Esophagus mucosa (tissue), 1 donor: ENCODE data around the gene SHROOM2. TPM values are rescaled to one million over a fixed set of nuclear protein-coding genes. Genes with fewer than 3 reads are reported as not detected.
"Not testable (repeated sequence)": the region's sequence is repeated elsewhere in the genome, so short reads cannot be mapped to it uniquely, and the experiment has no call there.

Experiments used
- ATAC-seq: fragments of 200-7000 bp; cut with Tn5 transposase; one replicate; pipeline ENCODE4 v1.9.1; 2020
- total RNA-seq: library from RNA; stranded (reverse); gene quantifications from one replicate; pipeline ENCODE4 v1.2.4, GENCODE V29; 2023
- donor health status: DM: yes; HTN: yes; CAD: no.

The SHROOM2 gene
- total RNA-seq, 1 donor from 2014 or later: 7.7 TPM

GRCh38 chrX:9832811-9833210 lies 46.6 kb downstream of the SHROOM2 start:
- ATAC-seq: no peak

GRCh38 chrX:9835585-9836210 lies 49.5 kb downstream of the SHROOM2 start:
- ATAC-seq: no peak

GRCh38 chrX:9842541-9842940 lies 56.3 kb downstream of the SHROOM2 start:
- no peak for ATAC-seq

- ATAC-seq: no peak
Observed at GRCh38 chrX:9844936-9845577, 58.8 kb downstream of the SHROOM2 start.

GRCh38 chrX:9845578-9845952 lies 59.3 kb downstream of the SHROOM2 start:
- no peak for ATAC-seq

DNA sequence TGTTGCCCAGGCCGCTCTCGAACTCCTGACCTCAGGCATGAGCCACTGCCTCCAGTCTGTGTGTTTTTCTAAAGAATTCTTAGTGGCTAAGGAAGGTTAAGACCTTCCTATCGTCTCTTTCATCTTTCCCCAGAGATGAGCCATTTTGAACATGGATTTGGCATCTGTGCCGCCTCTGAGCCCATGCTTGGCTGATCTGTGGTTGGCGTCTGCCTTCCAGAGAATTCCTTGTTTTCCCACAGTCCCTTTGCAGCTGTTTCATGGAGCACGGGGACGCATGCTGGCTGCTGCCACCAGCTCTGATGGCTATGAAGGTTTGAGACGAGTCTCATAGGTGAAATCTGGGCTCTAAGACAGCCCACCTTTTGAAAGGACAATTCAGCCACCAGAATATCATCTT lies 60.4 kb downstream of the SHROOM2 start:
- ATAC-seq: no peak

GRCh38 chrX:9847071-9847470 lies 60.8 kb downstream of the SHROOM2 start:
- no peak for ATAC-seq

DNA sequence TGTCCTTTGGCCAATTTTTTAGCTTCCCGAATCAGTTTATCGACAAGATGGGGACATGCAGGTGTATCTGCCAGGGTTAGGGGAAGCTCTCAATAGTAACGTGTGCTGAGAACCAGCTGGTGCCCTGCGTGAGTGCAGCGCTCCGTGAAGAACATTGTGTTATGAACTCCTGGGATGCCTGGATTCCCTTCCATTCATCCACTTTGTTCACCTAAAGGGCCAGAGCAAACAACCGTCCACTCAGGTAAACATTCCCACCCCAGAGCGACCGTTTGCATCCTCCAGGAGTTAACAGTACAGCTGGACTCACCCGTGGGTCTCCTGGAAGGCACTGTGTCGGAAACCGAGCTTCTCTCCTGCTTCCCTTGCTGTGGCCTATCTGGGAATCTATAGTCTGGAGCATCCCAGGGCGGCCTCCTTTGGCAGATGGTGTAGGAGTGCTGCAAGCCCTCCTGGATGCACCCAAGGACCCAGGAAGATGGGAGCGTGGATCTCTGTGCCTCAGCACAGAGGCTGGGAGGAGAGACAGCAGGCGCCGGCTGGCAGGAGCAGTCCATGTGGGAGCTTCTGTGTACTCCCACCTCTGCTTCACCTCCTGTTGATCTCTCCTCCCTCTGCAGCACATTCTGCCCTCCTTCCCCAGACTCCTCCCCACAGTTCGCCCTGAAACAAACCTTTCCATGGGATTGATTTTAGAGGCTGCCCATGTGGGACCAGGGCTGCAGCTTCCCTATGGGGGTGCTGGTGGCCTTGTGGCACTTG lies 62.7 kb downstream of the SHROOM2 start:
- ATAC-seq: no peak

- no peak for ATAC-seq
Observed at GRCh38 chrX:9851890-9852289, 65.7 kb downstream of the SHROOM2 start.

DNA sequence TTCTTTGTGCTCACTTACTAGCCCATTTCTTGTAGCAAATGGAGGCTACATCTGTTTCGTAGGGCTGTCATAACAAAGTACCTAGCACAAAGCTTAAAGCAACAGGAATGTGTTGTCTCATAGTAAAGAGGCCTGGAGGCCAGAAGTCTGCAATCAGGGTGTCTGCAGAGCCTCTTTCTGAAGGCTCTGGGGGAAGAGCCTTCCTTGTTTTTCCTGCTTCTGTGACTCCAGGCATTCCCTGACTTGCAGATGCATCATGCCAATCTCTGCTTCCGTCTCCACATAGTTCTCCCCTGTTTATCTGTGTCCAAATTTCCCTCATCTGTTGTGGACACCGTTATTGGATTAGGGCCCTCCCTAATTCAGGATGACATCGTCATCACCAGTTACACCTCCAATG lies 67.1 kb downstream of the SHROOM2 start:
- ATAC-seq: no peak

DNA sequence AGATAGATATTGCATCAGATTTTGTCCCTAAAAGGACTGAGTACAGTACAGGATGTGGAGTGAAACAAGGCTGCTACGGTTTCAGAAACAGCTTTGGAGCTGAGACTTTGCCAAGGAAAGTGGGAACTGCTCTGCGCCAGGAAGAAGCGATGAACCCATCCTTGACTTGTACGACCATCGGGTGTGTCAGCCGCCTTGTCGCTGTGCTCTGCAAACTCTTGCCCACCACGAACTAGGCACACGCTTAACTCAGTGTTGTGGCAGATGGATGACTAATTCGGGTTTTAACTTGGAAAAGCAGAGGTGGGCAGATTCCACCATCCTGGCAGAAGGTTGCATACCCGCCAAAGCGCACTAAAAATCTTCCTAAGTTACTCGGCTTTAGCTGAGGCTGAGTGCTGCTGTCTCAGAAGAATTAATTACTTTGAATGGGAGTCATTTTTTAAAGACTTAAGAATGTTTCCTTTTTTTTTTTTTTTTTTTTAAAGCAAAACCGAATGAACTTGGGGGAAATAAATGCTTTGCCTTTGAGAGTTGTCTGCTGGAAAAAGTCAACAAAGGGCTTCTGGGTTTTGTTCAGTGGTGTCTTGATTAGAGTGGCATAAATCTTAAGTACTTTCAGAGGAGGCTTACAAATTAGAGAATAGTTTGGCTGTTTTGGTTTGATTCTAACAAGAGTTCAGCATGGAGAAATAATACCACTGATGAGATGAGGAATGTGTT lies 69.5 kb downstream of the SHROOM2 start:
- no peak for ATAC-seq

DNA sequence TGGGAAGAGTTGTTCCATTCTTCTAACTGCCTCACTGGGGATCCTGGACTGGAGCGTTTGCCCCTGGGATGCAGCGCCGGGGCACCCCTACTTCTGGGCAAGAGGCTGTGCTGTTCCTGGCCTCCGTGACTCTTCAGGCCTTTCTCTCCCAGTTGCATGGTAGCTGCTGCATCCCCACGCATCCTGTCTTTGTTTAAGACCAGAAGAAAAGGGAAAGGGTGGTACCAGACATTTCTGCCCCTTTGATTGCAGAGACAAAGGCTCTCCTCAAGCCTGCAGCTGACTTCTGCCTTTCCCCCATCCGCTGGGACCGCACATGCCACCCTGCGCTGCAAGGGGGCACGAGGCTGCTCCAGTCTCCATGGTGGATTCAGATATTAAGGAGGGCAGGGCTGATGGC lies 70.4 kb downstream of the SHROOM2 start:
- no peak for ATAC-seq

- no peak for ATAC-seq
Observed at GRCh38 chrX:9857575-9858474, 71.6 kb downstream of the SHROOM2 start.

GRCh38 chrX:9858684-9859083 lies 72.5 kb downstream of the SHROOM2 start:
- ATAC-seq: not testable (repeated sequence)

DNA sequence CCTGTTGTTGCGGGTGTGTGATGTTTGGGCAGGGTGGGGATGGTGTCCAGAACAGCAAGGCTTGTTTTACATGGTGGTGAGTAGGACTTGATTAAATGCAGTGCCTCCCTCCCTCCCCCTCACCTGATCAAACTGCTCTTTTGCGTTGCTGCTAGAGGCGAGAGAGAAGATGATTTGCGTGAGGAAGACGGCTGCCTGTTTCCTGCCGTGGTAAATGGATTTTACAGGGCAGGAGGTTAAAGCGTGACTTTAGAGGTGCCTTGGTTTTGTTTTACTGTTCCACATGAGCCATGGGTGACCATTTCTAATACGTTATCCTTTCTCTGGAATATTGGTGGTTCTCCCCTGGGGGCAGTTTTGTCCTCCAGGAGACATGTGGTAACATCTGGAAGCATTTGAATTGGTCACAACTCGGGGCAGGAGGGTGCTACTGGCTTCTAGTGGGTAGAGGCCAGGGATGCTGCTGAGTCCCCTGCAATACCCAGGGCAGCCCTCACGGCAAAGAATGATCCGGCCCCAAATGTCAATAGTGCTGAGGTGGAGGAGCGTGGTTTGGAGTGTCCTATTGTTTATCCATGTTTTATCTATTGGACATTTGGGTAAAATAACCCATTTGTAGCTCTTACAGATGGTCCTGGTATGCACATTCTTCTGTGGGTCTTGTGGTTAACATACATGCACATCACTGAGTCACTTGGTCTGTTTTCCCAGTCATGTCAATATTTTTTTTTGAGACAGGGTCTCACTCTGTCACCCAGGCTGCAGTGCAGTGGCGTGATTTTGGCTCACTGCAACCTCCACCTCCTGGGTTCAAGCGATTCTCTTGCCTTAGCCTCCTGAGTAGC lies 73.7 kb downstream of the SHROOM2 start:
- ATAC-seq: no peak

GRCh38 chrX:9860826-9861225 lies 74.6 kb downstream of the SHROOM2 start:
- ATAC-seq: peak; percentile 44

GRCh38 chrX:9861711-9862110 lies 75.5 kb downstream of the SHROOM2 start:
- no peak for ATAC-seq

DNA sequence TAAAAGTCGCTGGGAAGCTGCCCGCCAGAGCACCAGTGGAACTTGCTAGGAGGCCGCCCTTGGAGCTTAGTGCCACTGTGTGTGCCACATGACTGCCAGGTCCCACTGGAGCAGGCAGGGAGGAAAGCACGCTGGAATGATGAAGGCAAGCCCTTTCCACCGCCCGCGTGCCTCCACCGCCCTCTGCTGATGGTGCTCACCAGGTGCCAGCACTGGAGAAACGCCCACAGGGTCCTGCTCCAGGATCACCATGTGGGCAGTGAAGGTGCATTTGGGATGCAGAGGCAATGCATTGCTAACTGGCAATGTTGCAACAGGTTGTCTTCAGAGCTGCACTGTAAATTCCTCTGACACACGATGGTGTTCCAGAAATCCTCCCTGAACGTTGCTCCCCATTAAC lies 76.3 kb downstream of the SHROOM2 start:
- no peak for ATAC-seq

- ATAC-seq: no peak
Observed at GRCh38 chrX:9862953-9863352, 76.7 kb downstream of the SHROOM2 start.

DNA sequence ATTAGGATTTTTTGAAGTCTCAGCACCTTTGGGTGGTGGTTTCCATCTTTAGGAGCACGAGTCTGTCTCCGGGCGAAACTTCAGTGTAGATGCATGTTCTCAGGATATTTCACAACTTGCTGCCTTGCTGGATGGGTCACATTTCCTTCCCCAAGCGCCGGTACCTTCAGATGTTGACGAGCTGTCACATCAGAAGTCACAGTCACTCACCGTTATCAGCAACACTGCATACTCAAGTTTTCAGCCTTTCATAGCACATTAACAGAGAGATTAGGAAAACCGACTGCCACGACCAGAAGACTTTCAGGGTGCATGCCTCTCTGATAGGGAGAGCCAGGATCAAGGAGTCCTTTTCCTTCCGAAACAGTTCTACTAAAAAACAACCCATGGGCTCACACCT lies 77.8 kb downstream of the SHROOM2 start:
- ATAC-seq: no peak

- ATAC-seq: no peak
Observed at GRCh38 chrX:9865804-9866472, 79.7 kb downstream of the SHROOM2 start.
